Activated CD4-positive, alpha-beta T cell treated with anti-CD3 and anti-CD28 coated beads, Interleukin-2, amount 50 U/mL, for 16 hours (primary cell): Measurements from ENCODE around the gene TMEM204.

Experiments used
- DNase-seq: peaks from one replicate; pipeline ENCODE4 v3.0.0-alpha.2; 2020

TMEM204 gene

DNA sequence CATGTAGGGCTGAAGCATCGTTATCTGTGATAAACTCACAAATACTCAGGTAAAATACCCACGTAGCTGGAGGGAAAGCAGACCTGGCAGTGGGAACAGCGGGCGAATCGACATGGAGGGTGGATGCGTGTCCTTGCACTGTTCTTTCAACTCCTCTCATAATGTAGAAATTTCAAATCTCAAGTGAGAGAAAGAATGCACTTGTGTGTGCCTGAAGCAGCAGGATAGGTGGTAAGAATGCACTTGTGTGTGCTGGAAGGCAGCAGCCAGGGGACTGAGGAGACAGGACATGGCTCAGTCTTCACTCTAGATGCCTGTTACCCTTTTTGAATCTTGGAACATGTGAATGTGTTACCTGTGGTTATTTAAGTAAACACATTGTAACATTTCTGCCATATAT, 68.0 kb downstream of the TMEM204 start:
- DNase-seq: no peak

DNA sequence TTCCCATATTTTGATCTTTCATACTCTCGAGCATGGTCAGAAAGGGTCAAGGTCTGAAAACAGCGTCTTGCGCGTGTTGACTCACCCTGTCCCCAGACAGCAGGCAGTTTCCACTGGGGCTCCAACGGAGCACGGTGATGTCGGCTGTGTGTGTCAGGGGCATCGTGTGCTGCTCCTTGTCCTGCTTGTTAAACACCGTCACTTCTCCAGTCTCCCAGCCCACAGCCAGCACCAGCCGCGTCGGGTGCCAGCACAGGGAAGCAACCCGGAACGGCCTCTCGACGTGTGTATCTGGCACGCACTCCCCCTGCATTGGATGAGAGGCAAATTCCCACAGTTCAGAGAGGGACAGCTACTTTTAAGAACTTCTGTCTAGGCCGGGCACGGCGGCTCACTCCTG, 68.8 kb downstream of the TMEM204 start:
- no peak for DNase-seq
